ENCODE results near the gene BCKDK.

GRCh38 chr16:31094424-31095120, 13.6 kb upstream of the BCKDK start, which contains the start of gene VKORC1:
- TF ChIP-seq CTCF (IDR thresholded peaks at IDR 0.05) (no peak), POLR2AphosphoS5 (IDR thresholded peaks at IDR 0.05) (peak in 2 of 3 donors; percentile 68 to 73), POLR2A (IDR thresholded peaks at IDR 0.05) (no peak)

Measured in breast epithelium (tissue), 3 donors.